ENCODE data around the gene SGSM2.

The SGSM2 gene

DNA sequence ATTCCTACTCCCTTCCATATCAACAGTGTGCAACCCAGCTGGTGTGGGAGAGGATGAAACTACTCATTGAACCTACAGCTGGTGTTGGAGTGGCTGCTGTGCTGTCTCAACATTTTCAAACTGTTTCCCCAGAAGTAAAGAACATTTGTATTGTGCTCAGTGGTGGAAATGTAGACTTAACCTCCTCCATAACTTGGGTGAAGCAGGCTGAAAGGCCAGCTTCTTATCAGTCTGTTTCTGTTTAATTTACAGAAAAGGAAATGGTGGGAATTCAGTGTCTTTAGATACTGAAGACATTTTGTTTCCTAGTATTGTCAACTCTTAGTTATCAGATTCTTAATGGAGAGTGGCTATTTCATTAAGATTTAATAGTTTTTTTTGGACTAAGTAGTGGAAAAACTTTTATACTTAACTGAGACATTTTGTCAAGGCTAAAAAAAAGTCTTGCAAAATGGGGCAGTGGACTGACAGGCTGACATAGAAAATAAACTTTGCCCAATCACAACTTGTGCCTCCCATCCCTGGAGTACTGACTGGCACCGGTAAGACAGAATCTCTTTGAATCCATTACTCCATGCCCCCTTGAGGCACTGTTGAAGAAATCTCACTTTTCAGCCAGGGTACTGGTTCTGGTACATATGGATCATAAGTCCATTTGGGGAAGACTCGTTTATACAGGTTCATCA lies 13.5 kb upstream of the SGSM2 start:
- TF ChIP-seq, protein P1, sequence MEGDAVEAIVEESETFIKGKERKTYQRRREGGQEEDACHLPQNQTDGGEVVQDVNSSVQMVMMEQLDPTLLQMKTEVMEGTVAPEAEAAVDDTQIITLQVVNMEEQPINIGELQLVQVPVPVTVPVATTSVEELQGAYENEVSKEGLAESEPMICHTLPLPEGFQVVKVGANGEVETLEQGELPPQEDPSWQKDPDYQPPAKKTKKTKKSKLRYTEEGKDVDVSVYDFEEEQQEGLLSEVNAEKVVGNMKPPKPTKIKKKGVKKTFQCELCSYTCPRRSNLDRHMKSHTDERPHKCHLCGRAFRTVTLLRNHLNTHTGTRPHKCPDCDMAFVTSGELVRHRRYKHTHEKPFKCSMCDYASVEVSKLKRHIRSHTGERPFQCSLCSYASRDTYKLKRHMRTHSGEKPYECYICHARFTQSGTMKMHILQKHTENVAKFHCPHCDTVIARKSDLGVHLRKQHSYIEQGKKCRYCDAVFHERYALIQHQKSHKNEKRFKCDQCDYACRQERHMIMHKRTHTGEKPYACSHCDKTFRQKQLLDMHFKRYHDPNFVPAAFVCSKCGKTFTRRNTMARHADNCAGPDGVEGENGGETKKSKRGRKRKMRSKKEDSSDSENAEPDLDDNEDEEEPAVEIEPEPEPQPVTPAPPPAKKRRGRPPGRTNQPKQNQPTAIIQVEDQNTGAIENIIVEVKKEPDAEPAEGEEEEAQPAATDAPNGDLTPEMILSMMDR (conservative IDR thresholded peaks at IDR 0.05; ENCODE audit: low read depth, low read length) = no peak
- peaks cover 16% of the 10 kb centered on the region; the same call in 1 of the 2 replicates for H3K36me3 ChIP-seq (ENCODE audit: insufficient read depth)
- H3K79me2 ChIP-seq (ENCODE audit: insufficient read depth, low read depth) = no peaks in the 10 kb centered on the region

DNA sequence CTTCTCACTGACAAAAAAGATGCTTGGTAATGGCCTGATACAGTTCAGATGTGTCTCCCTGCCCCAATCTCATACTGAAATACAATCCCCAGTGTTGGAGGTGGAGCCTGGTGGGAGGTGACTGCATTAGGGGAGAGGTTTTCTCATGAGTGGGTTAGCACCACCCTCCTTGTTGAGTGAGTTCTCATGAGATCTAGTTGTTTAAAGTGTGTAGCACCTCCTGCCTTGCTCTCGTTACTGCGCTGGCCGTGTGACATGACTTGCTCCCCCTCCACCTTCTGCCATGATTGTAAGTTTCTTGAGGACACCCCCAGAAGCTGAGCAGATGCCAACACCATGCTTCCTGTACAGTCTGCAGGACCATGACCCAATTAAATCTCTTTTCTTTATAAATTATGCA lies 6.0 kb upstream of the SGSM2 start:
- Histone ChIP-seq H3K27ac (no peak overlapping the region), H3K79me2 (ENCODE audit: insufficient read depth, low read depth) (peaks cover 32% of the 10 kb centered on the region), H3K4me2 (no peak overlapping the region), H4K20me1 (ENCODE audit: insufficient read depth) (no peaks in the 10 kb centered on the region), H2AFZ (ENCODE audit: low read depth) (no peak overlapping the region), H3K36me3 (ENCODE audit: insufficient read depth) (peaks cover 13% of the 10 kb centered on the region; the same call in 1 of the 2 replicates), H3K27me3 (ENCODE audit: insufficient read depth, low read depth) (no peaks in the 10 kb centered on the region), H3K9ac (no peak overlapping the region), H3K4me1 (ENCODE audit: low read depth, poor library complexity, severe bottlenecking) (peaks cover 24% of the 10 kb centered on the region), H3K4me3 (IDR thresholded peaks at IDR 0.05; ENCODE audit: insufficient read depth, low read depth, low read length) (no peak overlapping the region)
- TF ChIP-seq, protein P1 (conservative IDR thresholded peaks at IDR 0.05; ENCODE audit: low read depth, low read length) = no peak

More for the DNA sequence above, 13.5 kb upstream of the SGSM2 start:
- Histone ChIP-seq H3K4me1 (ENCODE audit: low read depth, poor library complexity, severe bottlenecking) (no peaks in the 10 kb centered on the region), H3K4me2 (no peak overlapping the region), H3K27ac (no peak overlapping the region), H3K27me3 (ENCODE audit: insufficient read depth, low read depth) (no peaks in the 10 kb centered on the region), H2AFZ (ENCODE audit: low read depth) (no peak overlapping the region), H3K9ac (no peak overlapping the region), H4K20me1 (ENCODE audit: insufficient read depth) (no peaks in the 10 kb centered on the region), H3K4me3 (IDR thresholded peaks at IDR 0.05; ENCODE audit: insufficient read depth, low read depth, low read length) (no peak overlapping the region)

DNA sequence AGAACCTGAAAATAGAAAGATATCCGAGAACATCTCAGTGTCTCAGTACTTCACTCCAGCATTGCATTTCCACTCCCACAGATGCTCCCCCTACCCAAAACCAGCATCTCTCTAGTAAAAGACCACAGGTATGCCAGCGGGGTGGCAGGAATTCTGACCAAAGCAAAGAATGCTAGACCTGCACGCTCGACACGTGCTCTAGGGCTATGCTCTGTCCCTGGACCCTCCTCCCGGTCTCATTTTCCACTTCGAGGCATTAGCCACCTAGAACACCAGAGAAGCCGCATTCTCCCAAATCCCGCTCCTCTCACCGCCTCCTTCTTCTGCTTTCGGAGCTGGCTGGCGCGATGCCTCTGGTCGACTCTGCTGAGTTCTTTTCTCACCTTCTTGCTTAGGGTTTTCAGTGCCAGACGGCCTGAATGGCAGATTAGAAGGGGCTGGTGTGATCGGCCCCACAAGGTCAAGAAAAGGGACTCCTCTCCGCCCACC lies 1.5 kb upstream of the SGSM2 start:
- H2AFZ ChIP-seq (ENCODE audit: low read depth) = peak overlapping the region; percentile 58
- no peaks in the 10 kb centered on the region for H4K20me1 ChIP-seq (ENCODE audit: insufficient read depth)
- no peak overlapping the region for H3K4me3 ChIP-seq (IDR thresholded peaks at IDR 0.05; ENCODE audit: insufficient read depth, low read depth, low read length)
- H3K27ac ChIP-seq = peak overlapping the region; percentile 28; the same call in 1 of the 2 replicates
- H3K4me2 ChIP-seq = peak overlapping the region; percentile 79
- TF ChIP-seq, protein P1 (conservative IDR thresholded peaks at IDR 0.05; ENCODE audit: low read depth, low read length) = no peak
- H3K79me2 ChIP-seq (ENCODE audit: insufficient read depth, low read depth) = peaks cover 32% of the 10 kb centered on the region
- peak overlapping the region; percentile 67 for H3K9ac ChIP-seq
- peaks cover 22% of the 10 kb centered on the region for H3K4me1 ChIP-seq (ENCODE audit: low read depth, poor library complexity, severe bottlenecking)
- H3K27me3 ChIP-seq (ENCODE audit: insufficient read depth, low read depth) = no peaks in the 10 kb centered on the region
- 0 out of 2 replicates have a peak, but pooled peaks cover 5% of the 10 kb centered on the region for H3K36me3 ChIP-seq (ENCODE audit: insufficient read depth)

DNA sequence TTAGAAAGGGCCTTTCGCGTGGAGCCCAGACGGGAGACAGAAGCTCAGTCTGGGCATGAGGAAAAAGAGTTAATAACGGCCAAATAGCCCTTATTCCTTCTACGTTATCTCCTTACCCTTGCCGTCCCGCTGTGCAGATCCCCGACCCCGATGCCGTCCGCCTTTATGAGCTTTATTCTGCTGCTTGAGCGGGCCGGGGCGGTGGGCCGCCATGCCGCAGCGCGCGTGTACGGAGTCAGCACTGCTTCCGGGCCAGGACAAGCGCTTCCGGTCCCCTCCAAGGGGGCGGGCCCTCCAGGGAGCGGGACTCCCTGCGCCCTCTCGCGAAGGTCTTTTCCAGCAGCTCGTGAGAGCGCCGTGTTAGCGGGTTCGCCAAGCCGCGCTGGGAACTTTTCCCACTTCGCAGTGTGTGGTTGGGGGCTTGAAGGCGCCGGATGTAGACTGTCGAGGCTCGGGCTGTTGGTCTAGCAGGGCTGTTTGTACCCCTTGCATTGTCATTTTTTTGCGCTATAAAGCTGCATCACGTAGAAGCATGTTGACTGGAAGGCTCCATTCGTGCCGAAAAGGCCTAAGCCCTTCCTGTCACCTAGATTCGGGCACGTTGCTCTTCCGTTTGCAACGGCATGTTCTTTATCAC lies 968 bp upstream of the SGSM2 start, which contains the start of gene TSR1:
TSS of gene TSR1 (minus strand) at position 243 of the 637 bp plus-strand sequence. CDS start at position 213, 30 bp downstream.
- Histone ChIP-seq H3K27me3 (ENCODE audit: insufficient read depth, low read depth) (no peaks in the 10 kb centered on the region), H3K36me3 (ENCODE audit: insufficient read depth) (0 out of 2 replicates have a peak, but pooled peaks cover 5% of the 10 kb centered on the region), H3K27ac (peak within 1 kb of the TSS; percentile 28; the same call in 1 of the 2 replicates), H3K4me2 (peak within 1 kb of the TSS; percentile 79), H4K20me1 (ENCODE audit: insufficient read depth) (no peaks in the 10 kb centered on the region), H2AFZ (ENCODE audit: low read depth) (peak within 1 kb of the TSS; percentile 58), H3K79me2 (ENCODE audit: insufficient read depth, low read depth) (peaks cover 32% of the 10 kb centered on the region), H3K9ac (peak within 1 kb of the TSS; percentile 67), H3K4me3 (IDR thresholded peaks at IDR 0.05; ENCODE audit: insufficient read depth, low read depth, low read length) (no peak within 1 kb of the TSS), H3K4me1 (ENCODE audit: low read depth, poor library complexity, severe bottlenecking) (peaks cover 19% of the 10 kb centered on the region)
- TF ChIP-seq, protein P1 (conservative IDR thresholded peaks at IDR 0.05; ENCODE audit: low read depth, low read length) = no peak
